A549 (cell line): ENCODE results near the gene MAP3K7CL. TPM values are rescaled to one million over a fixed set of nuclear protein-coding genes. Genes with fewer than 3 reads are reported as not detected.

Experiments used
- ATAC-seq, 2 experiments: fragments of 200-7000 bp in 1 of 2; fragments of >200 bp in 1 of 2; cut with Nextera tagmentation in 1 of 2; cut with Tn5 transposase in 1 of 2; 3 replicates each; pipeline versions ENCODE4 v1.8.0 to v1.9.1; 2018 to 2020; ENCODE audit warnings: mild to moderate bottlenecking in 1 of 2, moderate library complexity in 1 of 2
- CTCF ChIA-PET: fragments of 300-600 bp; sonication (Branson Sonifier 250); formaldehyde crosslinking; extraction: SDS; loops from one replicate; lab custom pipeline; 2021; ENCODE audit warnings: antibody characterized with exemption, inconsistent platforms; lab: Yijun Ruan, JAX
- POLR2A ChIA-PET: fragments of 350-600 bp; formaldehyde crosslinking; extraction: SDS; loops from one replicate; lab custom pipeline; 2021; ENCODE audit warnings: antibody characterized with exemption, inconsistent platforms; lab: Yijun Ruan, JAX
- DNase-seq, 2 experiments: peaks; one replicate each; pipeline versions ENCODE4 v3.0.0 to v3.0.0-alpha.2; 2011 to 2016; ENCODE audit warnings: low read depth in 1 of 2, low spot score in 1 of 2
- FAIRE-seq: peaks from 2 replicates; lab custom pipeline; 2011; peaks lifted over from hg19 to GRCh38; lab: Jason Lieb, UNC
- H3K27ac ChIP-seq, 2 experiments: fragments of >200 bp; sonication (Bioruptor Twin); formaldehyde crosslinking; 3 replicates each; pipeline ENCODE4 v1.5.1; 2016 to 2017
- H3K4me1 ChIP-seq: fragments of >200 bp; sonication (Bioruptor Twin); formaldehyde crosslinking; 3 replicates; pipeline ENCODE4 v1.6.1; 2016
- H3K4me2 ChIP-seq: fragments of >200 bp; sonication (Bioruptor Twin); formaldehyde crosslinking; 3 replicates; pipeline ENCODE4 v1.6.1; 2016
- H3K4me3 ChIP-seq: fragments of >200 bp; sonication (Bioruptor Twin); formaldehyde crosslinking; 3 replicates; pipeline ENCODE4 v1.5.1; 2016
- H3K9me3 ChIP-seq: fragments of >200 bp; sonication (Bioruptor Twin); formaldehyde crosslinking; 3 replicates; pipeline ENCODE4 v1.6.1; 2016
- EHF ChIP-seq: fragments of 250-450 bp; sonication (Bioruptor Pico); IDR thresholded peaks from 2 replicates; pipeline ENCODE4 v1.5.0; 2020; ENCODE audit warnings: mild to moderate bottlenecking
- ESRRA ChIP-seq: fragments of 150-350 bp; IDR thresholded peaks from 2 replicates; pipeline ENCODE4 v1.6.1; 2014; ENCODE audit warnings: mild to moderate bottlenecking, low read length, borderline replicate concordance
- HOXA7 ChIP-seq: fragments of 250-450 bp; sonication (Bioruptor Pico); IDR thresholded peaks from 2 replicates; pipeline ENCODE4 v1.5.0; 2020; ENCODE audit warnings: mild to moderate bottlenecking, moderate library complexity
- JUNB ChIP-seq: fragments of >200 bp; sonication (Bioruptor Twin); formaldehyde crosslinking; IDR thresholded peaks from 2 replicates; pipeline ENCODE4 v1.6.1; 2016
- PHF8 ChIP-seq: fragments of 200-600 bp; sonication (generic); IDR thresholded peaks from 2 replicates; pipeline ENCODE4 v1.6.1; 2016; ENCODE audit warnings: low read depth, mild to moderate bottlenecking, antibody characterized with exemption, moderate library complexity, borderline replicate concordance
- POLR2A ChIP-seq: IDR thresholded peaks from 2 replicates; pipeline ENCODE4 v1.6.1; 2012; ENCODE audit warnings: mild to moderate bottlenecking, low read length
- RAD21 ChIP-seq, 2 experiments: fragments of >200 bp in 1 of 2; sonication (Bioruptor Twin) in 1 of 2; formaldehyde crosslinking in 1 of 2; IDR thresholded peaks in 1 of 2; conservative IDR thresholded peaks in 1 of 2; 2 replicates in 1 of 2; 3 replicates in 1 of 2; pipeline ENCODE4 v1.6.1; 2012 to 2018; ENCODE audit warnings: inconsistent platforms in 1 of 2
- RARB ChIP-seq: fragments of 250-450 bp; sonication (Bioruptor Pico); IDR thresholded peaks from 2 replicates; pipeline ENCODE4 v1.8.0; 2021; ENCODE audit warnings: mild to moderate bottlenecking, moderate library complexity
- RFX5 ChIP-seq: fragments of 450-650 bp; IDR thresholded peaks from 2 replicates; pipeline ENCODE4 v1.7.1; 2014; ENCODE audit warnings: antibody characterized with exemption, mild to moderate bottlenecking, moderate library complexity
- SREBF2 ChIP-seq: fragments of 450-650 bp; IDR thresholded peaks from 2 replicates; pipeline ENCODE4 v1.6.1; 2014; ENCODE audit warnings: mild to moderate bottlenecking, moderate library complexity
- TP53 ChIP-seq: fragments of 250-450 bp; sonication (Bioruptor Pico); IDR thresholded peaks from 2 replicates; pipeline ENCODE4 v1.5.0; 2021; ENCODE audit warnings: mild to moderate bottlenecking, moderate library complexity
- ZFP36 ChIP-seq: fragments of 450-650 bp; IDR thresholded peaks from 2 replicates; pipeline ENCODE4 v1.6.1; 2014; ENCODE audit warnings: borderline replicate concordance; ENCODE audit not compliant: partially characterized antibody
- WGBS: methylation state at CpG from one replicate; pipeline ENCODE4 v1.1.6; 2017; ENCODE audit errors: missing lambda C conversion rate; 5-methylcytosine and 5-hydroxymethylcytosine counted together
- polyA plus RNA-seq, 4 experiments: library from polyadenylated mRNA; depleted of rRNA in 3 of 4; stranded (reverse); fragments of >200 nt; fragmentation: RNase III in 1 of 4; extraction: RNeasy Plus Mini Kit Qiagen cat#74134 plus additional on column Dnase treatment in 1 of 4; gene quantifications; 2 replicates in 3 of 4; 3 replicates in 1 of 4; pipeline ENCODE4 v1.2.3, GENCODE V29; 2011 to 2017
- TF ChIP-seq, protein P1 (sequence below): fragments of >200 bp; sonication (Bioruptor Twin); formaldehyde crosslinking; IDR thresholded peaks from 3 replicates; pipeline ENCODE4 v1.5.1; 2016
- TF ChIP-seq, protein P2 (sequence below): IDR thresholded peaks from 2 replicates; pipeline ENCODE4 v1.6.1; 2012; ENCODE audit warnings: low read depth, borderline replicate concordance
- TF ChIP-seq, protein P3 (sequence below): IDR thresholded peaks from 2 replicates; pipeline ENCODE4 v1.6.1; 2012

Gene MAP3K7CL
- polyA plus RNA-seq, 2 of the 4 experiments (the other 2 are of a cell fraction): 2.9 to 5.7 TPM

DNA sequence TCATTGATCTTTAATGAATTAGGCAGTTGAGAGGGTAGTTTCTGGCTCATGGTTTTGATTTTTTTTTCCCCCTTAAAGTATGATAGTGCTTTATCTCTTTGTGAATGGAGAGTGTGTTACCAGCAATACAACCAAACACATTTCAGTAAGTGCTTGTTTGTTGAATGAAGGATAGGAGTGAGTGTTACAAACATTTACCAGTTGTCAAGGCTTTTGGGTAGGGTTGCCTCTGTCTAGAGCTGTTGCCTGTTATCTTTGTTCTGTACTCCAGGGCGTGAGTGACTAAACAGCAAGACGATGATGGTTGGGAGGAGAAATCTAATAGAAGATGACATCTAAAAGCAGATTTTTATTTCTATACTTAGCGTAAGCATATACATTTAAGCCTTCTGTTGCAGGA lies 21.5 kb downstream of the MAP3K7CL start:
- no peaks in the 10 kb centered on the region for H3K4me1 ChIP-seq
- POLR2A ChIA-PET: no interaction called here
- H3K9me3 ChIP-seq: no peaks in the 10 kb centered on the region
- CTCF ChIA-PET: interaction anchor here (1.2 to 1.6 kb wide), 2 partner anchors 12 to 198 kb away, joined by 3 read pairs; no protein-coding TSS in a partner anchor
- no peak overlapping the region for H3K4me3 ChIP-seq
- 99% methylated on average over 3 of the region's 3 CpGs for WGBS
- no peak overlapping the region for H3K4me2 ChIP-seq
- ATAC-seq (no peak), FAIRE-seq (no peak), DNase-seq (no peak)
- no peak for TF ChIP-seq SREBF2
- TF ChIP-seq RFX5: no peak
- no peak for TF ChIP-seq EHF
- no peak for TF ChIP-seq JUNB
- no peak for TF ChIP-seq RARB
- TF ChIP-seq RAD21 (conservative IDR thresholded peaks at IDR 0.05 in 1 of 2, IDR thresholded peaks at IDR 0.05 in 1 of 2): no peak
- TF ChIP-seq ZFP36: no peak
- no peak overlapping the region for H3K27ac ChIP-seq

DNA sequence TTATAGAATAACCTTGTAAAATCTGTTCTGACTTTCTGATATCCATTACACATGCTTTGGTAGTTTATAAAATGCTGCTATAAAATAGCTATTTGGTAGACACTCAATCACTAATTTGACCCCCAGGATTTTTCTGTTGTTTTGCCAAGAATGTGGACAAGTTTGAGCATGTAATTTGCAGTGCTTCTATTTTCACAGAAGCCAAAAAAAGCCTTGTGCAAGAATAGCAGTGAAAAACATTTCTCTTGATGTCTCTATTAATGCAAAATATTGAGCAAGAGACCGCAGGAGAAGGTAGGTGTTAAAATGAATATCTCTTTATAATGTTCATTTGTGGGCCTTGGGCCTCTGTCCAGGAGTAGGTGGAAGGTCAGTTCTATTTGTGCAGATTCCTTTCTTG lies 22.5 kb downstream of the MAP3K7CL start:
- no peaks in the 10 kb centered on the region for H3K9me3 ChIP-seq
- H3K4me1 ChIP-seq: no peaks in the 10 kb centered on the region
- 94% methylated on average over 1 of the region's 1 CpG for WGBS
- H3K4me3 ChIP-seq: no peak overlapping the region
- ChIA-PET POLR2A (no interaction called here), CTCF (interaction anchor here (0.7 to 0.9 kb wide), 2 partner anchors 12 to 274 kb away, joined by 3 to 4 read pairs; no protein-coding TSS in a partner anchor)
- DNase-seq (no peak), FAIRE-seq (no peak), ATAC-seq (no peak)
- TF ChIP-seq, protein P1, sequence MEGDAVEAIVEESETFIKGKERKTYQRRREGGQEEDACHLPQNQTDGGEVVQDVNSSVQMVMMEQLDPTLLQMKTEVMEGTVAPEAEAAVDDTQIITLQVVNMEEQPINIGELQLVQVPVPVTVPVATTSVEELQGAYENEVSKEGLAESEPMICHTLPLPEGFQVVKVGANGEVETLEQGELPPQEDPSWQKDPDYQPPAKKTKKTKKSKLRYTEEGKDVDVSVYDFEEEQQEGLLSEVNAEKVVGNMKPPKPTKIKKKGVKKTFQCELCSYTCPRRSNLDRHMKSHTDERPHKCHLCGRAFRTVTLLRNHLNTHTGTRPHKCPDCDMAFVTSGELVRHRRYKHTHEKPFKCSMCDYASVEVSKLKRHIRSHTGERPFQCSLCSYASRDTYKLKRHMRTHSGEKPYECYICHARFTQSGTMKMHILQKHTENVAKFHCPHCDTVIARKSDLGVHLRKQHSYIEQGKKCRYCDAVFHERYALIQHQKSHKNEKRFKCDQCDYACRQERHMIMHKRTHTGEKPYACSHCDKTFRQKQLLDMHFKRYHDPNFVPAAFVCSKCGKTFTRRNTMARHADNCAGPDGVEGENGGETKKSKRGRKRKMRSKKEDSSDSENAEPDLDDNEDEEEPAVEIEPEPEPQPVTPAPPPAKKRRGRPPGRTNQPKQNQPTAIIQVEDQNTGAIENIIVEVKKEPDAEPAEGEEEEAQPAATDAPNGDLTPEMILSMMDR: no peak
- H3K27ac ChIP-seq: no peak overlapping the region
- no peak overlapping the region for H3K4me2 ChIP-seq

DNA sequence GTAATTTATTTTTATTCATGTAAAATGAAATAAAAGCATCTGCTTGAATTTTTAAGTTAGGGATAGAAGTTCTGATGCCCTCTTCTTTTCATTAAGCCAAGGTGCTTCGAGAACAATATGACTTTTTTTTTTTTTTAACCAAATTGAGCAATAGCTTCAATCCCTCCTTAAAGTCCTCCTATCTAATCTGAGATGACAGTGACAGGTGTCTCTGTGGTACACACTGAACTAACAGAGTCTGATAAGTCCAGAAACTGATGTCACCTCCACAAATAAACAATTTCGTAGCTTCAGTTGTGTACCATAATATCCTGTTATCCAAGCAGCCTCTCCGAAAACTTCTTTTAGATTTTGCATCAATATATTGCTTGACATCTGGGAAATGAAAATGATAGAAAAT lies 23.8 kb downstream of the MAP3K7CL start:
- Histone ChIP-seq H3K4me3 (no peak overlapping the region), H3K4me1 (no peaks in the 10 kb centered on the region), H3K27ac (no peak overlapping the region), H3K9me3 (no peaks in the 10 kb centered on the region), H3K4me2 (no peak overlapping the region)
- WGBS: 80% methylated on average over 3 of the region's 3 CpGs
- no peak for FAIRE-seq
- ChIA-PET CTCF (interaction anchor here (1.3 to 1.5 kb wide), 2 partner anchors 13 to 194 kb away, joined by 3 to 4 read pairs; no protein-coding TSS in a partner anchor), POLR2A (no interaction called here)
- no peak for ATAC-seq
- TF ChIP-seq ESRRA: no peak
- TF ChIP-seq HOXA7 (CRISPR knock-in tag): no peak
- TF ChIP-seq, protein P2, sequence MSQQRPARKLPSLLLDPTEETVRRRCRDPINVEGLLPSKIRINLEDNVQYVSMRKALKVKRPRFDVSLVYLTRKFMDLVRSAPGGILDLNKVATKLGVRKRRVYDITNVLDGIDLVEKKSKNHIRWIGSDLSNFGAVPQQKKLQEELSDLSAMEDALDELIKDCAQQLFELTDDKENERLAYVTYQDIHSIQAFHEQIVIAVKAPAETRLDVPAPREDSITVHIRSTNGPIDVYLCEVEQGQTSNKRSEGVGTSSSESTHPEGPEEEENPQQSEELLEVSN: no peak
- DNase-seq: no peak

DNA sequence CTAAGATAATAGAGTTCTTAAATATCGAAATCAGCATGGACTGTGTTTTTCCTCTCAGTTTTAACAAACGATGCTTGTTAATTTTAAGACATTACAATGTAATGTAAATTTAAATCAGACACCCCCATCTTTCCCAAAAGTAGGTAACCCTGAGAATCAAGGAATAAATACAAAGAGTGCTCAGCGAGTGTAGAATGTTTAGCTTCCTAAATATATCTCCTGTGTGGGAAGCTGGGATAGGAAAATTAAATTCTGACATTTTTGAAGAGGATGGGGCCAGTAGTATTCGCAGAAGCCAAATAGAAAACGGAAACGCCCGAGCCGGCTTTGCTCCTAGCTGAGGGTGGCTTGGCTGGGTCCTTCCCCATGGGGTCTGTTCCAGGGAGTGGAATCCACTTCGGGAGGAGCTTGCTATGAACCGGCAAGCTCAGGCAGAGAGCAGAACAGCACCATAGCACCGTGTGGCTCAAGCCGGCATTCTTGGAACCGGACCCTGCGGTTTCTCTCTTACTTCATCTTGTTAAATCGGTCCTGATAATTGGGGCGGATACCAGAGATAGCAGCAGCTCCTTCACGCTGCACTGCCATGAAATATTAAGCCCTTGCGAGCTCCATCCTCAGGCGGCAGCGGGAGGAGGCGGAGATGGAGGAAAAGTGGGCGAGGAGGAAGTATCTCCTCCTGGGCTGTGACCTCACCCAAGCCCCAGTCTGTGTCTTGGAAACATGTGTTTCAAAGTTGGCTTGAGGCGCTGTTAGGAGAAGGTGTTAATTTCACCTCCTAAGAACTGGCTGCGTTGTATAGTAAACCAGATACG lies 24.9 kb downstream of the MAP3K7CL start:
- no peaks in the 10 kb centered on the region for H3K4me1 ChIP-seq
- CTCF ChIA-PET: interaction anchor here (1.0 to 1.5 kb wide), 3 partner anchors 9 to 194 kb away, joined by 3 to 4 read pairs (median 4); no protein-coding TSS in a partner anchor
- no peak overlapping the region for H3K27ac ChIP-seq
- no peak for DNase-seq
- no peaks in the 10 kb centered on the region for H3K9me3 ChIP-seq
- no peak overlapping the region for H3K4me3 ChIP-seq
- 85% methylated on average over 21 of the region's 25 CpGs for WGBS
- H3K4me2 ChIP-seq: no peak overlapping the region
- no peak for TF ChIP-seq TP53 (CRISPR knock-in tag)
- TF ChIP-seq PHF8: no peak
- TF ChIP-seq, protein P3, sequence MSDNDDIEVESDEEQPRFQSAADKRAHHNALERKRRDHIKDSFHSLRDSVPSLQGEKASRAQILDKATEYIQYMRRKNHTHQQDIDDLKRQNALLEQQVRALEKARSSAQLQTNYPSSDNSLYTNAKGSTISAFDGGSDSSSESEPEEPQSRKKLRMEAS: no peak
- TF ChIP-seq POLR2A: no peak
- TF ChIP-seq, all 56 proteins: peak for 0
- POLR2A ChIA-PET: no interaction called here
- FAIRE-seq: no peak
- ATAC-seq: no peak
